GM21576 (cell line): ENCODE data around the gene DHRS7C.

Experiments
- ATAC-seq: cut with Tn5 transposase; IDR thresholded peaks from one replicate; pipeline ENCODE4 v1.9.1; 2021; ENCODE audit warnings: mild to moderate bottlenecking, moderate library complexity; ENCODE audit not compliant: unreplicated experiment

Gene DHRS7C, protein sequence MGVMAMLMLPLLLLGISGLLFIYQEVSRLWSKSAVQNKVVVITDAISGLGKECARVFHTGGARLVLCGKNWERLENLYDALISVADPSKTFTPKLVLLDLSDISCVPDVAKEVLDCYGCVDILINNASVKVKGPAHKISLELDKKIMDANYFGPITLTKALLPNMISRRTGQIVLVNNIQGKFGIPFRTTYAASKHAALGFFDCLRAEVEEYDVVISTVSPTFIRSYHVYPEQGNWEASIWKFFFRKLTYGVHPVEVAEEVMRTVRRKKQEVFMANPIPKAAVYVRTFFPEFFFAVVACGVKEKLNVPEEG

DNA sequence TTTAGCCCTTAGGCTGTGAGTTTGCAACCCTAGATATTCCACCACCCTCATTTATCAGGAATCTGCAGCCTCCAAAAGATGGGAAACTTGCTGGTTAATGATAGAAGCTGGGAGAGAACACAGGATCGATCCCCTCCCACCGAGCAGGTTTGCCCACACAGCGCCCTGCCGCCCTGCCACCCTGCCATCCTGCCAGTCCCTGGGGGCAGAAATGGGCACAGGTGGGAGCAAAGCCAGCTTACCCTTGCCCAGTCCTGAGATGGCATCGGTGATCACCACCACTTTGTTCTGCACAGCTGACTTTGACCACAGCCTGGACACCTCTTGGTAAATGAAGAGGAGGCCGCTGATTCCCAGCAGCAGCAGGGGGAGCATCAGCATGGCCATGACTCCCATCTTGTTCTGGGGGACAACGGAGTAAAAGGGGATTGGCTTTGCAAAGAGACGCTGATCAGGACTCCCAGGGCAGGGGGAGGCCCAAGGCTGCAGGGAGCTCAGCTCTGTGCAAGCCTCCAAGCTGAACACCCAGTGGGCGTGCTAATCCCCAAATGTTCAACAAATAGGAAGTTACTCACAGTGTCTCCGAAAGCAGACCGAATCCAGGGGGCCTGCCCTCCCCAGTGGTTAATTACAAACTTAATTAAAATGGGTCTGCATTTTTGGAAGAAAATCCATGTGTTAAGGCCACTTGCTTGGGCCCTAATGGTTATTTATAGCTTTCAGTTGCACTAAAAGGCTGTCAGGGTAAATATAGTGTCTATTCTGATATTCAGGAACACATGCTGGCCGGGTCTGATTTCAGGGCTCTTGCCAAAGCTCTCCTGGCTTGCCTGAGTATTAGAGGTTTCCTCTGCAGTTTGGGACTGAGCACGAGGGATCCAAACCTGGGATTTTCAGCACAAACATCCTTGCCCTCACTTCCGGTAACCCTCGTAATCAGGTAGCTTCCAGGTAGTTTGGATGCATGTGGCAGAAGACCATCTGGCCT, at the start of gene DHRS7C:
Gene DHRS7C, minus strand, starts transcription at position 704 of the 988 bp plus-strand sequence. Its CDS starts 308 bp downstream, at position 396.
- no peak for ATAC-seq

DNA sequence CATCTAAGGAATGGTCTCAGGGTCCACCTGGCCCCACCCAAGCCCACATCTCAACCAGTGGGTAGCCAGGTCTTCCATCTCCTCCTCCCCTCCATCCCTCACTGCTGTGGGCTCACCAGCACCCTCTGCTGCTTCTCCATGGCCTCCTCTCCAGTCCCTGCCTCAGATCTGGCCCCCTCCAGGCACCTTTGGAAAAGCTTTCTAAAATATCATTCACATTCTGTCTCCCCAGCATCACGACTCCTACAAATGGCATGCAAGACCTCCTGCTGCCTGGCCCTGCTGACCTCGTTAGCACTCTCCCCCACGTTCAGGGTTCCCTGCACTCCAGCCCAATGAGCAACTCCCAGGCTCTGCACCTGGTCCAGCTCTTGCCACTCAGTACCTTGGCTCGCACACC, 48.0 kb upstream of the DHRS7C start:
- ATAC-seq: no peak

DNA sequence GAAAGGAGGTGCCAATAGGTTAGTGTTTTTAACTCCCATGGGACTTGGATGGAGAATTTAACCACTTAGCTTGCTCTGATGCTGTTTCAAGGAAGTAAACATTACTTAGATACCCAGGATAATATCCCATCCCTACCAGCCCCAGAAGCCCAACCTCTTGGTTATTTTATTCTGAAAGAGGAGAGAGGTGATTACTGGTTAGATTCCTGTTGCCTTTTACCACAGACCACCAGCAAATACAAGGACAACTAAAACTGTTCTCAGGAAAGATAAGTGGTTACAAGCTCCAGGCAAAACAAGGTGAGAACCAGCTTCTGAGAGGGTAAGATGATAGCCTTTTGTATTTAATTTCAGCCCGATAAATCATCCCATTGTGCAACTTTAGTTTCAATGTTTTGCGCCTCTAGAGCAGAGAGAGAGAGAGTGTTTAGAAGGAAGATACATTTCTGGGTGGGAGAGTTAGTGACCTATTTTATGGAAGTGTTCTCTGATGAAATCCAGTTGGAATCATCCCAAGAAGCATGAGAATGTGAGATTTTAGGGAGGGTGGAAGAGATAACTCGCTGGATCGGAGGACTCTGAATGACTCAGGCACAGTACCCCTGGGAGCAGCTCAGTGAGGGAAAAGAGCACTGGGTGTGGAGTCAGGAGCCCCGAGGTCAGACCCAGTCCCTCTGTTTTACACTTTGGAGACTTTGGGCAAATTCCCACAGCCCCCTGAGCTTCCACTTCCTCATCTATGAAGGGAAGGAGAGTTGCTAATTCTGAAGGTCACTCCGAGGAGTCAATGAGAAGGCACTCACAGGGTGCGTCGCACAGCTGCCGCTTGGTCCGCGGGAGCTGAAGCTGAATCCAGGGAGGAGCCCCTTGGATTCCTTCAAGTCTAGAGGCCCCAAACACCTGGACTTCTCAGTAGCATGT, 46.4 kb upstream of the DHRS7C start:
- no peak for ATAC-seq

DNA sequence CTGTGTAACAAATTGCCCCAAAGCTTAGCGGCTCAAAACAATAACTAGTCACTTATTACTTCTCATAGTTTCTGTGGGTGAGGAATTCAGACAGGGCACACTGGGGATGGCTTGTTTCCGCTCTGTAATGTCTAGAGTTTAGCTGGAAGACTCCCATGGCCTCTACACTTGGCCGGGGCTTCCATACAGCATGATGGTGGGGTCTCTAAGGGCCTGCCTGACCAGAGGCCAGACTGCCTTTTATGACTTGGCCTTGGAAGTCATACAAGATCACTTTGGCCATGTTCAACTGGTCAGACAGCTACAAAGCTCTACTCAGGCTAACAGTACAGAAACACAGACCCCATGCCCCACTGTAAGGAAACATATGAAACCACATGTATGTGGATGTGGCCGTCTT, 42.5 kb upstream of the DHRS7C start:
- ATAC-seq: no peak

DNA sequence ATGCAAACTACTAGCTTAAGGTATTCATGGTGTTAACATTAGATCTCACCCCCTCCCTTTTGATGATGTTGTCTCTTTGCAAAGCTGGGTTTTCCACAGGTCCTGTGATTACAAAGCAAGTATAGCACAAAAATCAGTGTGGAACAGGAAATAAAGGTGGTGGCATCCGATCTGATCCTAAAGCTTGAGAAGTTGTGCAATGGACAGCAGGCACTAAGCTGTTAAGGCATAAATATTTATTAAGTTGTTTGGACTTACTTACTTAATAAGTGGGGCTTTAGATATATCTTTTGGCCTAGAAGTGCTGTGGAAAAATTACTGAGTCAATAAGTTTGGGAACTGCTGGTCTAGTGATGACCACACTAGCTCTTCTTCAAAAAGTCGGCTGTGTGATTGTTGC, 39.3 kb upstream of the DHRS7C start:
- no peak for ATAC-seq

DNA sequence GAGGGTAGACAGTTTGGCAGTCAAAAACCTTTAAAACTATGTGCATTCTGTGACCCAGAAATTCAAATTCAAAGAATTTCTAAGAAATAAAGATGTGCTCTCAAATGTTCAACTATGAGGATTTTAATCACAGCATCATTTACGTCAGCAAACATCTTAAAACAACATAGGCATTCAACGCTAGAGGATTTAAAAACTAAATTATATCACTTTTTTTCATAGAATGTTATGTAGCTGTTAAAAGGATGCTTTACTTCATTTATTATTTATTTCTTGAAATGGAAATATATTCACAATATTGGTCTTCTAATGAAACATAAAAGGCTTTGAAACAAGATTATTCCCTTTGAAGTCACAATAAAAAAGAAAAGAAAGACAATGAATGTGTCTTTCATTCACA, 38.0 kb upstream of the DHRS7C start:
- no peak for ATAC-seq

DNA sequence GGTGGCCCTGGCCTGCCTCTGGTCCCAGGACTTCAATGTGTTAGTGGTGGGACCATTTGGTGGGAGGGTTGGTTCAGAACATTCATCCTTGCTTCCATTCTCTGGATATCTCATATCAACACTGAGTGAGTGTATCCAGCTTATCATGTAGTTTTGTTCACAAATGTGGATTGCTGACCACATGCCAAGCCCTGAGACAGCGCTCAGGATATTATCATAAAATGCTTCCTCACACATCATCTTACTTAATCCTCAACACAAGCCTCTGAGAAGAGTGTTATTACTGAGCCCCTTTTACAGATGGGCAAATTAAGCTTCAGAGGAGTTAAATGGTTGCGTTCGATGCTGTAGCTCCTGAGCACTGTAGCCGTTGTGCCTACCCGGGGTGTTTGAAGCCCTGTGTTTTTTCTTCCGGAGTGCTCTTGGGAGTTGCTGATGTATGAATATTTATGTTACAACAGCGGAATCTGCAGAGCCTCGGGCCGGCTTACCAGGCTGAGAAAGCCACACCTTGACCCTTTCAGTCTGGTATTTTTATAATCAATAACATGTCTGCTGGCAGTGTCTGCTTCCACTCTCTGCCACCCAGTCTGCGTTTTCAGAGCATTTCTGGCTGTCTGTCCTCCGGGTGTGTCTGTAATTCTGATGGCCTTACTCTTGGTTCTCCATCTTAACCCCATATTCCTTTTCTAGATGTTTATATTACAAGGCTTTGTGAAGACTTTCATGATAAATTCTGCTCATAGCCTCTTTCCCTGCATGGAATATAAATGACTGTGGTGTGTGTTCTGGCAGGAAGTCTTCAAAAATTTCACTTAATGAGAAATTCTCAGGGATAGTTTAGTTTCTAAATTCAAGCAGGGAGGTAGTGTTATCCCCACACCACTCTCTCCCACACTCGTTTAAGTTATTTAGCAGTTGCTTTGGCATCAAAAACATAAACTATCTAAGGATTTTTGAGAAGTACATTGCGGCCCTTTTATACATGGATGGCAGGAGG, 37.2 kb upstream of the DHRS7C start:
- ATAC-seq: no peak

DNA sequence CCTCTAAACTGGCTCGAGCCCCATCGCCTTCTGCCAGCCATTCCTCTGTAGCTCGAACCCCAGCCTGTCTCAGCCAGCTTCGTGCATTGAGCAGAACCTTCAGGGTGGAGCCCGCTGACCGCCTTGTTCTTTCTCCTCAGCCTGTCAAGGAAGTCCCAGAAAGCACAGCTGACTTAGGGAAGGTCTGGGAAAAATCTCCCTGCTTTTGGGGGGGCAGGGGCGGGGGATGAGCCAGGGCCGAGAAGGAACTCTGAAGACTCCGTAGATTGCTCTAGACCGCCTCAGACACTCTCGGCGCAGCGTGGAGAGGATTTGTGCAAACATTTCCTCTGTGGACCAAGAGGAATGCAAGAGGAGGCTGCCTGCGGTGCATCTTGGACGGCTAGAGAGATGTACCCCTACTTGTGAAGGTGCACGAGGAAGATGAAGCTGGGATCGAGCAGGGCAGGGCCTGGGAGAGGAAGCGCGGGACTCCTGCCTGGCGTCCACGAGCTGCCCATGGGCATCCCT, 34.3 kb upstream of the DHRS7C start, which contains the start of gene GLP2R:
Gene GLP2R, plus strand, starts transcription at position 284 of the 510 bp plus-strand sequence. Its CDS starts 140 bp downstream, at position 424.
- ATAC-seq: no peak

DNA sequence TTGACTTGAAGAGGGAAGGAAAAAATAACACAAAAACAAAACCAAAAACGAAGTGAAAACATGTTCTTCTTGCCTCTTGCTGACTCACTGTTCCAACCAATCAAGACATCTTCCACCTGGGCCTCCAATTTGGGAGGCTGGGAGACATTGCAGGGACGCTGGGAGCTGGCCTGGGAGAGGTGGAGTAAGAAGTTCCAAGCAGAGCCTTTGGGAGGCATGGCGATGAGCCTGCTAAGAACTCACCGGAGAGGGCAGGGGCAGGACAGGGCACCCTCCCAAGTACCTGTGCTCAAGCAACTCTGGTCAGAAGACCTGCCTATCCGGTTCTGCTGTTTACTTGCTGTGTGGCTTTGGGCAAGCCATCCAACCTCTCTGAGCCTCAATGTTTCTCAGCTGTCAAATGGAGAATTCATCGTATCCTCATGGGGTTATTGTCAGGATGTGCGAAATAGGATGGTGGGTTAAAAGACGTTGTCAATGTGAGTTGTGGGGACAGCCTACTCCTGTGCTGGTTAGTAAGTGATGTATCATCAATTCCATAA, 33.5 kb upstream of the DHRS7C start:
- ATAC-seq: no peak

DNA sequence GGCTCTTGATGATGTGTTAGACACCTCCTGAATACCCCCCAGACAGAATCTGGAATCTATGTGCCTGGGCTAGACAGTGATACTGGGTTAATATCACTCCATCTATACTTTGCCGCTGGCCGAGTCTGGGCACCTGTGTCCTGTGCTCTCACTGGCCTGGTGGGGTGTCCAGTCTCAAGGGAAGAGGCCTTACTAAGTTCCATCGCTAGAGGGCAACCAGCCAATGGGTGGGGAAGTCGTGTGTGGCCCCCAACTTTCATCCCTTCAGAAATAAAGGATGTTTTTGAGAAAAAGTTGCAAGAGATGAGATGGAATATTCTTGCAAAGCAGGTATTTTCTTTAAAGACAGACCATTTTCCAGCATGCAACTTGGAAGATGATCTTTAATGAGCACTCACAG, 32.7 kb upstream of the DHRS7C start:
- no peak for ATAC-seq

DNA sequence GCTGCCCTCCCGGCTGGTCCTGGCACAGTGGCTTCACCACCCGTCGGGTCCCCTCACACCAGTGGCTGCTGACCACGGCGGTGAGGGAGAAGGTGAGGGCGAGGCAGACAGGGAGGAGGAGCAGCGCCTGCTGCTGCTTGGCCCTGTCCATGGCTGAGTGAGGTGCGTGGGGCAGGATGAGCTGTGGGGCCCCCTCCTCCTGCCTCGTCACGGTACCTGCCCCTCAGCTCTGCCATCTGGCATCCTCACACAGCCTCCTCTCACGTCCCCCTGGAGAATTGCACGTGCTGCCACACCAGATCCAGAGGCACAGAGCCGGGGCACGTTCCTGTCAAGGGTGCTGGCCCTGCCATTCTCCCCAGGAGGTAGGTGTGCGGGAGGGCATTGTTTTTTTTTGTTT, 30.5 kb upstream of the DHRS7C start, which contains the start of gene GSG1L2:
Gene GSG1L2, minus strand, starts transcription at position 159 of the 400 bp plus-strand sequence. Its CDS starts 8 bp downstream, at position 151.
- no peak for ATAC-seq

DNA sequence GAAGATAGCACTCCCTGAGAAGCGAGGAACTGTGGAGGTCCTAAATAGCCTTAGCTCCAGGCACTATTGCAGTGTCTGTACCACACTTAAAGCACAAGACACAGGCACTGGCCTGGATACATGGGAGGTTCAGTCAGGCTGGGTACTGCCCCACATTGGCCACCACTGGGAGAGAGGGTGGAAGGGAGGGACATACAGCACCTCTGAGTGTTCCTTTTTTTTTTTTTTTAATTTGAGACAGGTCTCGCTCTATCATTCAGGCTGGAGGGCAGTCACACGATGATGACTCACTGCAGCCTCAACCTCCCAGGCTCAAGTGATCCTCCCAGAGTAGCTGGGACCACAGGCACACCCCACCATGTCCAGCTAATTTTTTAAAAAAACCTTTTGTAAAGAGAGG, 29.1 kb upstream of the DHRS7C start:
- no peak for ATAC-seq

DNA sequence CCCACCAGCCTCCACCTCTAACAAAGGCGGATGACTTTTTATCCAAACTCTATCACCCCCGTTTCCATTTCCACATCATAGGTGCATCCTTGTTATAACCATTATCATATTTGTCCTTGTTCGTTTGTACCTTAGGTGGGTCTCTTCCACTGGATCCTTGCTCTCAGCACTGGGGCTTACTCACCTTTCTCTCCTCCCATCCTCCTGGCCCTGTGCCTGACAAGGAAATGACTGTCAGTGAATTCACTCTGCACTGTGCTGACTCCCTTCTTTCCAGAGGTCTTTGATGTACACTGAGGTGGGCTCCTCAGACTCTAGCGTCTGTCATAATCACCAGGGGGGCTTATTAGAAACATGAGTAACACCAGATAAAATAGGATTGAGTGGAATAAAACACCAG, 27.4 kb upstream of the DHRS7C start:
- ATAC-seq: no peak

DNA sequence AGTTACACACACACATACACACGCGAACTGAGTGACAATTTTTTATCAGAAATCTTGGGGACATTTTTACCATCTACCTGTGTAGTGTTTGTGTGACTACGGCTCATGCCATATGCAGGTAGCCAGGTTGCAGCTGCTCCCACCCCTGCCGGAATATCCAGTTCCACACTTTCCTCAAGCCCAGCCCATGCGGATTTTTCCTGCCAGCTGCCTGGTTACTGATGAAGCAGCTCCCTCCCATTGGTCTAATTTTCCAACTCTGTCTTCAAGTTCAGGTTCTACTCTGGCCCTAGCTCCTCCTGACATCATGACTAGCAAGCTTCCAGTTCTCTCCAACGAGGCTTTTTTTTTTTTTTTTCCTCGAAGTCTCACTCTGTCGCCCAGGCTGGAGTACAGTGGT, 25.7 kb upstream of the DHRS7C start:
- no peak for ATAC-seq

DNA sequence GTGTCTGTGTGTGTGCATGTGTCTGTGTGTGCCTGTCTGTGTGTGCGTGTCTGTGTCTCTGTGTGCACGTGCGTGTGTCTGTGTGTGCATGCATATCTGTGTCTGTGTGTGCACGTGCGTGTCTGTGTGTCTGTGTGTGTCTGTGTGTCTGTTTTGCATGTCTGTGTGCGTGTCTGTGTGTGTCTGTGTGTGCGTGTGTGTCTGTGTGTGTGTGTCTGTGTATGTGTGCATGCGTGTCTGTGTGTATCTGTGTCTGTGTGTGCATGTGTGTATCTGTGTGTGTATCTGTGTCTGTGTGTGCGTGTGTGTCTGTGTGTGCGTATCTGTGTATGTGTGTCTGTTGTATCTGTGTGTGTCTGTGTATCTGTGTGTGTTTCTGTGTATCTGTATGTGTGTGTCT, 25.1 kb upstream of the DHRS7C start:
- no peak for ATAC-seq

DNA sequence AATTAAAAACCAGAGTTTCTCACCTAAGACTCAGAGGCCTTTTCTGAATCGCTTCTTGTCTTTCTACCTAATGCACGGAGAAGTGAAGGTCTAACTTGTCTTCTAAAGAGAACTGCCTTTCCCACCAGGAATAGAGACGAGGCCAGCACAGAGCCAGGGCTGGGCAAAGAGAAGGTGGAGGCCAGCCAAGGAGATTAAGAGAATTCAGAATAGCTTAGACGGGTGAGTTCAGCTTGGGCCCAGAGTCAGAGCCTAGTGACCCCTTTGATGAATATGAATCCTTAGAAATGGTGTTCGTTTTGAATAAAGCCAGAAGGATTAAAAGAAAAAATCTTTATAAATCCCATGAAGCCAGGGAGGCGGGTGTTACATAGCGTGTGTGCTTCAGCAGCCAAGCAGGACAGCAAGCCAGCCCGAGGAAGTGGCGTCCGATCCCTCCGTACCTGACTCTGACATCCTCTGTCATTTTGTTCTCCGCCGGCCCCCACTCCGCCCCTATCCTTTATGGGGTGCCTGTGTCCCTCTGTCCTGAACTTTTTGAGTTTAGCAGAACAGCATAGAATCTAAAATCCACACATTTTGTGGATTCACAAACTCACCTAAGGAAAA, 23.0 kb upstream of the DHRS7C start:
- ATAC-seq: no peak

DNA sequence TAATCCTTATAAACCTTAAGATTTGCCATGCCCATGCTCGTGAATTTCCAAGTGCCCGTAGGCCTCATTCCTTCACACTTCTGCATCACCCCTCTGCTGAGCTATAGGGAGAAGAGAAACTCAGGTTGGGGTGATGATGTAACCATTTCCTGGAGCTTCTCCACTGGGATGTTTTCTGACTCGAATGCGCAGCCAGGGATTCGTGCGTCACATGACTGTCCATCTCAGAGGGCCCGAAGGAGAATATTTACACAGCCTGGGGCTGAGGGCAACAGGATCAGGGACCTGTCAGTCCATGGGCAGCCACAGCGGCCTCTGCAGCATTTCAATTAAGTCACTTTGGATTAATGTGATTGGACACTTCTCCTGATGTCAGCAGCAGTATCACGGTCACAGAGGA, 21.8 kb upstream of the DHRS7C start:
- ATAC-seq: no peak

DNA sequence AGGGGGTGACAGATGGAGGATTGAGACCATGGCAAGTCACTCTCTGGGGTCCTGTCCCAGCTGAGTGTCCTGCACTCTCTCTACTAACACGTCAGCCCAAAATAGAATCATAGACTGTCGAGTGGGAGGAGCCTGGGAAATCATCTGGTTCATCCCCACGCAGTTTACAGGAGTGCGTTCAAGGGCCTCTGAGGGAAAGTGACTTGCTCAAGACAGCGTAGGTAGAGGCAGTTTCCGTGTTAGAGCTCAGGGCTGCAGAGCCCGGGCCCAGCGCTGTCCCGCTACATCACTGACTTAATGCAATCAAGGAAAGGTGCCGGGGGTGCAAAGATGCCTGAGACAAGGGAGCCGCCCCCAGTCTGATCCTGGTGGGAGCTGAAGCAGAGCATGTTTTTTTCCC, 20.1 kb upstream of the DHRS7C start:
- ATAC-seq: no peak

DNA sequence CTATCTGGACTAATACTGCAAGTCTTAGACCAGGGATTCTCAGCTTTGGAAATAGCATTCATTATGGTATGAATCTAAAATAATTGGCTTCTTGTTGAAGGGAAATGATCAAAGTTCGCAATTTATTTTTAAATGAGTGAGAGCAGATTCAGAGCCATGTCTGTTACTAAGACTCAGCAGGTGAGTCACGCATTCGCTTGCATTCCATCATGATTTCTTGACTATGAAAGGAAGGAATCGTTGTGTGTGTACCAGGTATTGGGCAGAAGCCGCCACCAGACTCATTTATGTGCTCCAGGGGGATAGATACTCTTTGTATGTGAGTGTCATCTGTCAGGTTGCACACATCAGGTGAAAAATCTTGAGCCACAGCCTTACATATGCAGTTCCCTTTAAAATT, 19.7 kb upstream of the DHRS7C start:
- no peak for ATAC-seq
